IPS DF 6.9 (cell line): ENCODE measurements around the gene SLC15A4.

ENCODE experiments used
- DNase-seq: peaks from one replicate; pipeline ENCODE4 v3.0.0-alpha.2; 2013; ENCODE audit warnings: low read depth, low spot score
- H3K27ac ChIP-seq: one replicate; pipeline ENCODE4 v1.5.1; 2013; ENCODE audit warnings: low read length, control low read depth
- H3K27me3 ChIP-seq: 2 replicates; pipeline ENCODE4 v1.6.1; 2013; ENCODE audit warnings: mild to moderate bottlenecking, low read length; ENCODE audit not compliant: control insufficient read depth, insufficient read depth
- H3K36me3 ChIP-seq: 2 replicates; pipeline ENCODE4 v1.6.1; 2013; ENCODE audit warnings: low read length; ENCODE audit not compliant: control insufficient read depth, insufficient read depth
- H3K4me1 ChIP-seq: 2 replicates; pipeline ENCODE4 v1.6.1; 2013; ENCODE audit warnings: low read length; ENCODE audit not compliant: control insufficient read depth, insufficient read depth
- H3K4me3 ChIP-seq: 2 replicates; pipeline ENCODE4 v1.5.1; 2013; ENCODE audit warnings: mild to moderate bottlenecking, low read length
- H3K9me3 ChIP-seq: 2 replicates; pipeline ENCODE4 v1.6.1; 2013; ENCODE audit warnings: low read length, inconsistent platforms; ENCODE audit not compliant: control insufficient read depth, insufficient read depth
- WGBS: extraction: QIAGEN DNeasy Blood & Tissue Kit; methylation state at CpG from one replicate; pipeline ENCODE4 v1.1.7; 2013; ENCODE audit warnings: mixed read lengths, missing lambda C conversion rate; ENCODE audit not compliant: insufficient read length, insufficient coverage; 5-methylcytosine and 5-hydroxymethylcytosine counted together

The SLC15A4 gene

GRCh38 chr12:128820723-128821432 is 2.9 kb downstream of the SLC15A4 start:
- no peak for DNase-seq
- H3K4me1 ChIP-seq, result no peaks in the 10 kb centered on the region
- WGBS, result no CpG with 5 or more reads among the region's 7 CpGs
- no peaks in the 10 kb centered on the region; the same call in none of the 2 replicates for H3K9me3 ChIP-seq
- H3K27me3 ChIP-seq, result no peaks in the 10 kb centered on the region
- H3K27ac ChIP-seq, result no peak overlapping the region
- H3K4me3 ChIP-seq, result no peak overlapping the region
- no peaks in the 10 kb centered on the region for H3K36me3 ChIP-seq

- H3K36me3 ChIP-seq, result no peaks in the 10 kb centered on the region
- no peak for DNase-seq
- WGBS, result no CpG with 5 or more reads among the region's 6 CpGs
- H3K27ac ChIP-seq, result no peak overlapping the region
- H3K9me3 ChIP-seq, result no peaks in the 10 kb centered on the region; the same call in none of the 2 replicates
- H3K27me3 ChIP-seq, result no peaks in the 10 kb centered on the region
- H3K4me3 ChIP-seq, result no peak overlapping the region
- no peaks in the 10 kb centered on the region for H3K4me1 ChIP-seq
These were observed 3.5 kb downstream of the SLC15A4 start for GRCh38 chr12:128820253-128820652.

- Histone ChIP-seq H3K4me1 (no peaks in the 10 kb centered on the region), H3K36me3 (no peaks in the 10 kb centered on the region), H3K27ac (no peak overlapping the region), H3K4me3 (no peak overlapping the region), H3K27me3 (no peaks in the 10 kb centered on the region), H3K9me3 (no peaks in the 10 kb centered on the region; the same call in none of the 2 replicates)
- DNase-seq, result no peak
- no CpG with 5 or more reads among the region's 16 CpGs for WGBS
These were observed 4.2 kb downstream of the SLC15A4 start for GRCh38 chr12:128819293-128820144.

GRCh38 chr12:128818065-128819022 is 5.4 kb downstream of the SLC15A4 start:
- H3K4me3 ChIP-seq, result no peak overlapping the region
- no peaks in the 10 kb centered on the region; the same call in none of the 2 replicates for H3K9me3 ChIP-seq
- no peak for DNase-seq
- no peak overlapping the region for H3K27ac ChIP-seq
- no peaks in the 10 kb centered on the region for H3K4me1 ChIP-seq
- no CpG with 5 or more reads among the region's 13 CpGs for WGBS
- no peaks in the 10 kb centered on the region for H3K27me3 ChIP-seq
- no peaks in the 10 kb centered on the region for H3K36me3 ChIP-seq

GRCh38 chr12:128817111-128818015 is 6.4 kb downstream of the SLC15A4 start:
- Histone ChIP-seq H3K9me3 (no peaks in the 10 kb centered on the region; the same call in none of the 2 replicates), H3K27me3 (no peaks in the 10 kb centered on the region), H3K4me1 (no peaks in the 10 kb centered on the region), H3K27ac (no peak overlapping the region), H3K36me3 (no peaks in the 10 kb centered on the region), H3K4me3 (no peak overlapping the region)
- no CpG with 5 or more reads among the region's 8 CpGs for WGBS
- no peak for DNase-seq

- no peaks in the 10 kb centered on the region for H3K36me3 ChIP-seq
- no peak overlapping the region for H3K27ac ChIP-seq
These were observed 7.2 kb downstream of the SLC15A4 start for GRCh38 chr12:128816643-128816920.

GRCh38 chr12:128815779-128816642 is 7.7 kb downstream of the SLC15A4 start:
- no peaks in the 10 kb centered on the region for H3K36me3 ChIP-seq
- no peak overlapping the region for H3K27ac ChIP-seq
- DNase-seq, result no peak
- H3K27me3 ChIP-seq, result no peaks in the 10 kb centered on the region
- H3K4me1 ChIP-seq, result no peaks in the 10 kb centered on the region
- no peak overlapping the region for H3K4me3 ChIP-seq
- WGBS, result no CpG with 5 or more reads among the region's 7 CpGs
- no peaks in the 10 kb centered on the region; the same call in 1 of the 2 replicates for H3K9me3 ChIP-seq

More at GRCh38 chr12:128816643-128816920, 7.2 kb downstream of the SLC15A4 start:
- no peaks in the 10 kb centered on the region for H3K4me1 ChIP-seq
- no peak overlapping the region for H3K4me3 ChIP-seq
- no peaks in the 10 kb centered on the region for H3K27me3 ChIP-seq
- no peaks in the 10 kb centered on the region; the same call in none of the 2 replicates for H3K9me3 ChIP-seq
- no peak for DNase-seq
- no CpG with 5 or more reads among the region's 4 CpGs for WGBS

- no peaks in the 10 kb centered on the region for H3K36me3 ChIP-seq
- no peak for DNase-seq
- H3K4me3 ChIP-seq, result no peak overlapping the region
- H3K4me1 ChIP-seq, result no peaks in the 10 kb centered on the region
- no peak overlapping the region for H3K27ac ChIP-seq
- WGBS, result no CpG with 5 or more reads among the region's 25 CpGs
- H3K27me3 ChIP-seq, result no peaks in the 10 kb centered on the region
- peaks cover 3% of the 10 kb centered on the region for H3K9me3 ChIP-seq
These were observed 9.1 kb downstream of the SLC15A4 start for GRCh38 chr12:128814411-128815261.
